Hepatocyte (in vitro differentiated cells): Measurements from ENCODE around the gene TOB1.

Source experiments
- EZH2 ChIP-seq: fragments of 200-600 bp; sonication (generic); IDR thresholded peaks from 2 replicates; pipeline ENCODE4 v1.6.1; 2016; ENCODE audit warnings: antibody characterized with exemption, mild to moderate bottlenecking, borderline replicate concordance
- EZH2phosphoT487 ChIP-seq: fragments of 200-600 bp; sonication (generic); IDR thresholded peaks from one replicate; pipeline ENCODE4 v1.6.1; 2018; ENCODE audit warnings: antibody characterized with exemption, mild to moderate bottlenecking, low read depth, moderate library complexity; ENCODE audit not compliant: unreplicated experiment, severe bottlenecking
- TF ChIP-seq, protein P1 (sequence below): fragments of 200-600 bp; sonication (generic); IDR thresholded peaks from 2 replicates; pipeline ENCODE4 v1.5.1; 2016; ENCODE audit warnings: antibody characterized with exemption, mild to moderate bottlenecking; ENCODE audit not compliant: poor library complexity

DNA sequence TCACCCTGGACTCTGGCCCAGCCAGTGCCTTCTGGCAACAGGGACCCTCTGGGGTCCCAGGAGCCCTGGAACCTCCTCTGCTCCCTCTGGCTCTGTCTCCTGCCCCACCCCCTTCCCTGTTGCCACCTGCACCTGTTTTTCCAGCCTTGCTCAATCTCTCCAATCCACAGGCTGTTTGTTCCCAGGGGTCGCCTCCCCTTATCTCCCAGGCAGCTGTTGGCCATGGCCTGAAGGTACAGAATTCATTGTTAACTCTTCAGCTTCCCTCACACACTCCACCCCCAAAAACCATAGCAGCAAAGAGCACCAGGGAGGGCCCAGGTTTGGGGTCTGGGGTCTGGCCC, 39.3 kb upstream of the TOB1 start:
- no peak for TF ChIP-seq EZH2
- TF ChIP-seq, protein P1, sequence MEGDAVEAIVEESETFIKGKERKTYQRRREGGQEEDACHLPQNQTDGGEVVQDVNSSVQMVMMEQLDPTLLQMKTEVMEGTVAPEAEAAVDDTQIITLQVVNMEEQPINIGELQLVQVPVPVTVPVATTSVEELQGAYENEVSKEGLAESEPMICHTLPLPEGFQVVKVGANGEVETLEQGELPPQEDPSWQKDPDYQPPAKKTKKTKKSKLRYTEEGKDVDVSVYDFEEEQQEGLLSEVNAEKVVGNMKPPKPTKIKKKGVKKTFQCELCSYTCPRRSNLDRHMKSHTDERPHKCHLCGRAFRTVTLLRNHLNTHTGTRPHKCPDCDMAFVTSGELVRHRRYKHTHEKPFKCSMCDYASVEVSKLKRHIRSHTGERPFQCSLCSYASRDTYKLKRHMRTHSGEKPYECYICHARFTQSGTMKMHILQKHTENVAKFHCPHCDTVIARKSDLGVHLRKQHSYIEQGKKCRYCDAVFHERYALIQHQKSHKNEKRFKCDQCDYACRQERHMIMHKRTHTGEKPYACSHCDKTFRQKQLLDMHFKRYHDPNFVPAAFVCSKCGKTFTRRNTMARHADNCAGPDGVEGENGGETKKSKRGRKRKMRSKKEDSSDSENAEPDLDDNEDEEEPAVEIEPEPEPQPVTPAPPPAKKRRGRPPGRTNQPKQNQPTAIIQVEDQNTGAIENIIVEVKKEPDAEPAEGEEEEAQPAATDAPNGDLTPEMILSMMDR, result no peak
- no peak for TF ChIP-seq EZH2phosphoT487
